Measurements from ENCODE around the gene UTY.

Gene UTY

GRCh38 chrY:13479828-13480227 is at the start of gene UTY:
Gene UTY (minus strand): TSS chrY:13480033. CDS start chrY:13479665, 368 bp downstream.
- peak in 1 of 2 donors; percentile 34 for DNase-seq (ENCODE audit: low read depth in 1 of 2, low spot score in 1 of 2)

DNA sequence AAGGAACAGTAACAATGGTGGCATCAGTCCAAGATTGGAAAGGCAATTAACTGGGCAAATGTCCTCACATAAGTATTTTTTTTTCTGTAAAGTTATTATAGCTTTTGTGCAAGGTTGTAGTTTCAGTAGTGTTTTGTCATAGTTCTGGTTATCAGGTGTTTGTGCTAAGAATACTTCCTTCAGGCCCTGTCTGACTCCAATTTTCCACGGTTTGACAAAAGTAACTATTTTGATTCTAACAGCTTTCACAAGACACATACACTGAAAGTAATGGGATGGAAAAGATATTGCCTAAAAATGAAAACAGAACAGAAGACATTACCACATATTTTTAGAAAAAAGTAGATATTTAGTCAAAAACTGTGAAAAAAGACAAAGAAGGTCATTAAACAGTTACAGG is 40.6 kb upstream of the UTY start:
- no peak for DNase-seq (ENCODE audit: low read depth in 1 of 2, low spot score in 1 of 2)

- DNase-seq (ENCODE audit: low read depth in 1 of 2, low spot score in 1 of 2): no peak
Observed at GRCh38 chrY:13501215-13501614, 21.4 kb upstream of the UTY start.

DNA sequence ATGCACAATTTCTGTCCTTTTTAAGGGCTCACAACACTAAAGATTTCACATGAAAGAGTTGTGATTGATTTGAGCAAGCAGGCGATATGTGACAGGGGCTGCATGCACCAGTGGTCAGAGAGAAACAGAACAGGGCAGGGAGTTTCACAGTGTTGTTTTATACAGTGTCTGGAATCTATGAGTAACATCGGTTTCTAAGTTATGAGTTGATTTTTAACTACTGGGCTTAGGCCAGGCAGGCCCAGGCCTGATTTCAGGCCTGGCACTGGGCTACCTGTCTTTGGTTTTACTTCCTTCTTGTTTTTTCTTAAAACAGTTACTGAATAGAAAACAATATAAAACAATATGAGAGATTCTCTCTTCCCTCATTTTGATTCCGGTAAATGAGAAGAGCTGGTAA is 13.9 kb upstream of the UTY start:
- DNase-seq (ENCODE audit: low read depth in 1 of 2, low spot score in 1 of 2): no peak

DNA sequence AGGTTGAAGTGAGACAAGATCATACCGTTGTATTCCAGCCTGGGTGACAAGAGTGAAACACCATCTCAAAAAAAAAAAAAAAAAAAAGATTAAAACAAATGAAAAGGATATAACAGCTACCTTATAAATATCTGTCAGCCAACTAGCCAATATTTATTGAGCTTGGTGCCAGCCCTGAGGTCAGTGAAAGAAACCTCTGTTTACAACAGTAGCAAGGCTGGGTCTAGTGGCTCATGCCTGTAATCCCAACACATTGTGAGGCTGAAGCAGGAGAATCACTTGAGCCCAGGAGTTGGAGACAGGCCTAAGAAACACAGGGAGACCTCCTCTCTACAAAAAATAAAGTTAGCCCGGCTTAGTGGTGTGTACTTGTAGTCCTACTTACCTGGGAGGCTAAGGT is 12.6 kb upstream of the UTY start:
- DNase-seq (ENCODE audit: low read depth in 1 of 2, low spot score in 1 of 2): no peak

DNA sequence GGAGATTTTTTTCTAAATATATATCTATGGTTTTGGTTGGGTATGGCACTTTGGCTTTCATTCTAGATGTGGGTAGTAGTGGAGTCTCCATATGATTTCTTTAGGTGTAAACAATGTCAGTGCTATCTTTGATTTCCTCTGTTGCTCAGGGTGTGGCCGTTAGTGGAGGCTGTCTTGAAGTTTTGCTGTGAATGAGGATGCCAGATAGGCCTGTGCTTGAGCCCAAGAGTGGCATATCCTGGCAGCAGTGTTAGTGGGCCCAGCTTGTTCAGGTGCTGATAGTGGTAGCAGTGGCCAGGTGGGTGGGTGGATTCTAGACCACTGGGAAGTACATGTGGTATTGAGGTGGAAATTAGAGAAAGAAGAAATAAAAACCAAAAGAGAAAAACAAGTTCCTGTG is 8.9 kb upstream of the UTY start:
- no peak for DNase-seq (ENCODE audit: low read depth in 1 of 2, low spot score in 1 of 2)

DNA sequence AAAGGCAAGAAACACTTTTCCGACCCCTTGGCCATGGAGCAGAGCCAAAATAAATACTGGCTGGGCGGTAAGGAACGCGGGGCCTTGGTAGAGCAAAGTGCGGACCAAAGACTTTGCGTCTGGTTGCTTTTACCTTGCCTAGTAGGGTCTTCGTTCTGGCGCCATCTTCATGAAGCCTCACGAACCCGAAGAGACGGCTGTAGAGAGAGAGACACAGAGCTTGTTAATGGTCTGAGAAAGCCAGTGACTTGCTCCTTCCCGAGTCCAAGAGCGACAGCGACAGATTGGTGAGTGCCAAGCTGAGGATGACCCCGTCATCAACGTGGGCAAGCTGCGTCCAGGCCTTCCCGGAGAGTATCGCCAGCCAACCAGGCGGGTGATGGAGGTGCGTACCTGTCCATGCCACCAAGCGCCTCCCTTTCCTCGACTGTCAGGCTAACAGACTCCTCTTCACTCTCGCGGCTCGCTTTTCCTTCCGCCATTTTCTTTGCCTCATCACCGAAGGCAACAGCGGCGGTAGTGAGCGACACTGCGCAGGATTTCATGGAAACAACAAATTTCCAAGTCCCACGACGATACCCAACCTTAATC is 617 bp downstream of the UTY start:
- DNase-seq (ENCODE audit: low read depth in 1 of 2, low spot score in 1 of 2): peak in 1 of 2 donors; percentile 36

GRCh38 chrY:13478126-13478785 is 1.6 kb downstream of the UTY start:
- no peak for DNase-seq (ENCODE audit: low read depth in 1 of 2, low spot score in 1 of 2)

- no peak for DNase-seq (ENCODE audit: low read depth in 1 of 2, low spot score in 1 of 2)
Observed at GRCh38 chrY:13474997-13475396, 4.8 kb downstream of the UTY start.

DNA sequence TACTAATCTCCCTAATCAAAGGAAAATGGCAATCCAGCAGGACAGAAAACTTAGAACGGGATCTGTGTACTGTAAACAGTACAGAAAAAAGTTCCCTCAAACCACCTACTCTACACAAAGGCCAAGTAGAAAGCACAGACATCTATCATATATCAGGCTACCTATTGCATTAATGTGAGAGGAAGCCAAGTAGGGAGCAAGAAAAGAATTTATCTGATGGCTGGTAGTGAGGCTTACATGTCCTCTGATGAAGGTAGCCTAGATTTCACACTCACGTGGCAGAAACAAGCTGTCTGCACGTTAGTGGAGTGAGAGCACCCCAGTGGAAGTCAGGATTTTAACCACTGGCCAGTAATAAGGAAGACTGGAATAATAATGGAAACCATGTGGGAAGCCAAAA is 28.3 kb downstream of the UTY start:
- DNase-seq (ENCODE audit: low read depth in 1 of 2, low spot score in 1 of 2): no peak

- DNase-seq (ENCODE audit: low read depth in 1 of 2, low spot score in 1 of 2): no peak
Observed at GRCh38 chrY:13450596-13451130, 29.2 kb downstream of the UTY start.

DNA sequence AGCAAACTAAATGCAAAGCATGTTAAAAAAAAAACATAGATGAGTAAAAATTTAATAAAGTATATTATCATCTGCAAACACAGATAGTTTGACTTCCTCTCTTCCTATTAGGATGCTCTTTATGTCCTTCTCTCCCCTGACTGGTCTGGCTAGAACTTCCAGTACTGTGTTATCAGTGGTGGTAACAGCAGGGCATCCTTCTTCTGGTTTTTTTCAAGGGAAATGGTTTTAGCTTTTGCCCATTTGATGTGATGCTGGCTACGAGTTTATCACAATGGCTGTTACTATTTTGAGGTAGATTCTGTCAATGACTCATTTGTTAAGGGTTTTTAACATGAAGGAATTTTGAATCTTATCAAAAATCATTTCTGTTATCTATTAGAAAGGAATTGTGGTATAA is 34.3 kb downstream of the UTY start:
- DNase-seq (ENCODE audit: low read depth in 1 of 2, low spot score in 1 of 2): no peak

GRCh38 chrY:13443146-13443545 is 36.7 kb downstream of the UTY start:
- no peak for DNase-seq (ENCODE audit: low read depth in 1 of 2, low spot score in 1 of 2)

DNA sequence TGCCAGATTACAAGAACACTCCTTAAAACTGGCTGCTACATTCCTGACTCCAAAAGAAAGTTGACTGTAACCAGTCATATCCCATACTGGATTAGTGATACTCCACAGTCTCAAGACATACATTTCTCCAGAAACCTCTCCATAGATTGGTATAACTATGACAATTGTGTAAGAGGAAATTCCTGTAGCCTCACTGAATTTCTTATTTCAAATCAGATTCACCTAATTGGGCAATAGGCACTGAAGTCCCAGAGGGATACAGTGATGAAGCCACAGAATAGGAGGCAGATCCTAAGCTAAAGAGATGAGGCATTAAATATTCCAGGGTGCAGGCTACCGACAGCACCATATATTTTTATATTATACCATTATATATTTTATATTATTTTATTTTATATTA is 39.0 kb downstream of the UTY start:
- DNase-seq (ENCODE audit: low read depth in 1 of 2, low spot score in 1 of 2): no peak

GRCh38 chrY:13435968-13436937 is 43.6 kb downstream of the UTY start:
- peak in 1 of 2 donors; percentile 30 for DNase-seq (ENCODE audit: low read depth in 1 of 2, low spot score in 1 of 2)

GRCh38 chrY:13435206-13435967 is 44.4 kb downstream of the UTY start:
- DNase-seq (ENCODE audit: low read depth in 1 of 2, low spot score in 1 of 2): no peak

DNA sequence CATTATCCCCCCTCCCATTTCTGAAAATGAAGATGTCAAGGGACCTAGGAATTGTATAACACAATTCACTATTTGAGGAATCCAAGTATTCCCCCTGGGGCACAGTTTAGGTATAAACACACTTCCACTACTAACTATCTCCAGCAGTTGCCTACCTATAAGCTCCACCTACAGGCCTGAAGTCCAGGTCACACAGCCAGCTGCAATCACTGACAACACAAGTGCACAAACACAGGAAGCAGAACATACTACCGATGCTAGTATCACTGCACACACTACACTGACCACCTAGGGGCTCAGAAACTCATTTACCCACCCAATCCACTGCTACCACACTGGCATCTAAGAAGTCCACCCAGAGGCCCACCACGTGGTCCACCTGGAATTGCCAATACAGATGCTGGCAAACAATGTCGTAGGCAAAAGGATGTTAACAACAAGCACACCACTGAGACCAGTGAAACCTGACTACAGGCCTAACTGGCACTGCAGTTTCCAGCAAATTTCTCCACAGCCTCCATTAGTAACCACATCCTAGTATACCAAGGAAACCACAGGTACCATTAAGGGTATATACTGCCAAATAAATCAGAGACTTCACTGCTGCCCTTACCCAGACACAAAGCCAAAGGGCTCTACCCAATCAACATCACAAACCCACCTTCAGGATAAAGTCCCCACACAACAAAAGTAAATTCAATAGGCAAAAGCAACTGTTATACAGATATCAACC is 47.4 kb downstream of the UTY start:
- no peak for DNase-seq (ENCODE audit: low read depth in 1 of 2, low spot score in 1 of 2)

DNA sequence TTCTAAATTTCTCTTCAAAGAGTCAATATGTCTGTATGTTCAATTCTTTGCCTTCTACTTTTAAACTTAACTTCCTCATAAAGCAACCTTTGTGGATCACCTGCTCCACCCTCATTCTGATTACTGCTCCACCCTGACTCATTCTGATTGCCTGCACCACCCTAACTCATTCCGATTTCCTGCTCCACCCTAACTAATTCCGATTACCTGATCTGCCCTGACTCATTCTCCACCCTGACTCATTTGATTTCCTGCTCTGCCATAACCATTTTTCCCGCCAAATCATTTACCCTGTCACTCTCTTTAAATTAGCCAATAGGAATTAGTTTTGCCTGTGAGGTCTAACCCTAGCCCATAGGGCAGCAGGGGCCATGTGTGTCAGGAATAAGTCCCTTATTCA is 50.3 kb downstream of the UTY start:
- no peak for DNase-seq (ENCODE audit: low read depth in 1 of 2, low spot score in 1 of 2)

DNA sequence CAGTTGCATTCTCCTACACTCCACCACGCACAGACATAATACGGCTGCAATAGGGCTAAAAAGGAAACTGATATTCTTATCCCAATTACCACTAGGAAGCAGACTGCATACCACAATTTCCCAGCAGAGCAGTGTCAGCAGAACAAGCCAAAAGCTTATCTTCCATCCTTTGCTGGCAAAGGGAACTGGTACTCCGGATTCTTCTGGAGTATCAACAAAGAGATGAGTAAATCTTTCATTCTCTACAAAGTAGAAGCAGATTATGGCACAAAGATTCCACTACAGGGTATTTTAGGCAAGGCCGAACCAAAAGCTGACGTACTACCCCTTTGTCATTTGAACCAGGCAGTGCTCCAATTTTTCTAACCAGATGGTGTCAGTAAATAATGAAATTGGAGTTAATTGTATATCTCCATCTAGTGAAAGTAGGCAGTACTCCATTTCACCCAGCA is 56.5 kb downstream of the UTY start:
- DNase-seq (ENCODE audit: low read depth in 1 of 2, low spot score in 1 of 2): no peak

All from activated T-helper 1 cell treated with anti-CD3 and anti-CD28 coated beads, Interleukin-2, amount 50 U/mL, for 16 hours (primary cell).